OCI-M1 (cell line): ENCODE data around the gene HCST.
"Not testable (repeated sequence)": the region's sequence is repeated elsewhere in the genome, so short reads cannot be mapped to it uniquely, and the experiment has no call there.

Experiments
- DNase-seq: peaks from one replicate; lab custom pipeline; 2025; lab: John Stamatoyannopoulos, UW

The HCST gene

GRCh38 chr19:35879770-35880317, 22.5 kb upstream of the HCST start:
- DNase-seq = peak; percentile 97

GRCh38 chr19:35882114-35882832, 20.1 kb upstream of the HCST start:
- DNase-seq = peak; percentile 89

GRCh38 chr19:35883882-35884281, 18.4 kb upstream of the HCST start:
- no peak for DNase-seq

GRCh38 chr19:35885225-35885738, 17.0 kb upstream of the HCST start:
- no peak for DNase-seq

GRCh38 chr19:35885904-35886303, 16.4 kb upstream of the HCST start:
- DNase-seq = no peak

- DNase-seq = no peak
Measured at GRCh38 chr19:35887197-35887596, 15.1 kb upstream of the HCST start.

GRCh38 chr19:35888398-35888797, 13.9 kb upstream of the HCST start:
- no peak for DNase-seq

GRCh38 chr19:35889370-35890112, 12.8 kb upstream of the HCST start:
- DNase-seq = no peak

- no peak for DNase-seq
Measured at GRCh38 chr19:35890113-35890650, 12.1 kb upstream of the HCST start.

- DNase-seq = not testable (repeated sequence)
Measured at GRCh38 chr19:35891819-35892218, 10.5 kb upstream of the HCST start.

GRCh38 chr19:35894342-35894741, 8.0 kb upstream of the HCST start:
- DNase-seq = no peak

GRCh38 chr19:35895911-35896642, 6.3 kb upstream of the HCST start:
- DNase-seq = no peak

GRCh38 chr19:35896643-35897040, 5.7 kb upstream of the HCST start:
- DNase-seq = no peak

- no peak for DNase-seq
Measured at GRCh38 chr19:35897706-35898451, 4.5 kb upstream of the HCST start.

GRCh38 chr19:35898499-35898809, 3.9 kb upstream of the HCST start:
- DNase-seq = no peak

GRCh38 chr19:35899547-35900214, 2.6 kb upstream of the HCST start:
- DNase-seq = peak; percentile 92

- DNase-seq = no peak
Measured at GRCh38 chr19:35901055-35901644, 1.2 kb upstream of the HCST start.

- DNase-seq = no peak
Measured at GRCh38 chr19:35902870-35903475, 644 bp downstream of the HCST start.

GRCh38 chr19:35903550-35904179, 1.3 kb downstream of the HCST start:
- DNase-seq = peak; percentile 95
